IMR-90 (cell line): ENCODE results near the gene ZCCHC7. TPM values are rescaled to one million over a fixed set of nuclear protein-coding genes. Genes with fewer than 3 reads are reported as not detected.

Experiments
- ATAC-seq: fragments of 200-7000 bp; cut with Tn5 transposase; 2 replicates; pipeline ENCODE4 v1.9.1; 2020; ENCODE audit warnings: low read depth, mild to moderate bottlenecking, moderate library complexity
- BruUV-seq: library from RNA; stranded (reverse); fragments of 400-500 nt; replicated peaks from 2 replicates; lab custom pipeline; 2021; lab: Mats Ljungman, UMichigan
- CTCF ChIA-PET: fragments of 300-600 bp; formaldehyde crosslinking; extraction: SDS; loops from one replicate; lab custom pipeline; 2021; ENCODE audit warnings: antibody characterized with exemption; lab: Yijun Ruan, JAX
- POLR2A ChIA-PET: fragments of 300-600 bp; sonication (Branson Sonifier 250); formaldehyde crosslinking; loops from one replicate; lab custom pipeline; 2022; ENCODE audit warnings: antibody characterized with exemption; ENCODE audit not compliant: unreplicated experiment; lab: Charles Lee
- DNase-seq: peaks from one replicate; pipeline ENCODE4 v3.0.0; 2013
- H2AFZ ChIP-seq: replicated peaks from 2 replicates; pipeline ENCODE3; 2013; ENCODE audit warnings: low read length, mild to moderate bottlenecking; ENCODE audit not compliant: poor library complexity
- H2AK5ac ChIP-seq: 2 replicates; pipeline ENCODE4 v1.6.1; 2013; ENCODE audit warnings: low read depth, low read length, inconsistent platforms
- H2AK9ac ChIP-seq: replicated peaks from 2 replicates; pipeline ENCODE3; 2013; ENCODE audit warnings: mild to moderate bottlenecking, low read depth, low read length, moderate library complexity; ENCODE audit not compliant: poor library complexity
- H2BK120ac ChIP-seq: 2 replicates; pipeline ENCODE4 v1.6.1; 2013; ENCODE audit warnings: low read depth, low read length, inconsistent platforms
- H2BK15ac ChIP-seq: 3 replicates; pipeline ENCODE4 v1.6.1; 2013; ENCODE audit warnings: low read depth, low read length, inconsistent platforms
- H2BK20ac ChIP-seq: 2 replicates; pipeline ENCODE4 v1.6.1; 2013; ENCODE audit warnings: low read depth, mild to moderate bottlenecking, inconsistent platforms, low read length, moderate library complexity
- H2BK5ac ChIP-seq: 2 replicates; pipeline ENCODE4 v1.6.1; 2013; ENCODE audit warnings: mild to moderate bottlenecking, low read depth, low read length, inconsistent platforms; ENCODE audit not compliant: poor library complexity, severe bottlenecking
- H3K14ac ChIP-seq: replicated peaks from 2 replicates; pipeline ENCODE4 v1.6.1; 2013; ENCODE audit warnings: low read depth, low read length, inconsistent platforms
- H3K18ac ChIP-seq: 2 replicates; pipeline ENCODE4 v1.6.1; 2013; ENCODE audit warnings: low read depth, low read length, control low read depth
- H3K23ac ChIP-seq: 2 replicates; pipeline ENCODE4 v1.6.1; 2013; ENCODE audit warnings: low read depth, low read length, inconsistent platforms
- H3K27ac ChIP-seq: 2 replicates; pipeline ENCODE4 v1.5.1; 2013; ENCODE audit warnings: mild to moderate bottlenecking, control low read depth, low read length; ENCODE audit not compliant: insufficient read depth
- H3K27me3 ChIP-seq: 2 replicates; pipeline ENCODE4 v1.6.1; 2013; ENCODE audit warnings: low read length; ENCODE audit not compliant: control insufficient read depth, insufficient read depth
- H3K36me3 ChIP-seq: 2 replicates; pipeline ENCODE4 v1.6.1; 2013; ENCODE audit warnings: low read length, mixed read lengths; ENCODE audit not compliant: control insufficient read depth, insufficient read depth
- H3K4ac ChIP-seq: 2 replicates; pipeline ENCODE4 v1.6.1; 2013; ENCODE audit warnings: low read depth, low read length, inconsistent platforms
- H3K4me1 ChIP-seq: 2 replicates; pipeline ENCODE4 v1.6.1; 2013; ENCODE audit warnings: low read length, mixed read lengths; ENCODE audit not compliant: control insufficient read depth, insufficient read depth
- H3K4me2 ChIP-seq: 2 replicates; pipeline ENCODE4 v1.6.1; 2013; ENCODE audit warnings: low read depth, mild to moderate bottlenecking, control low read depth, low read length, moderate library complexity
- H3K4me3 ChIP-seq: 2 replicates; pipeline ENCODE4 v1.5.1; 2013; ENCODE audit warnings: low read depth, mild to moderate bottlenecking, control low read depth, low read length, moderate library complexity; ENCODE audit not compliant: insufficient read depth
- H3K56ac ChIP-seq: 2 replicates; pipeline ENCODE4 v1.6.1; 2013; ENCODE audit warnings: low read length, inconsistent platforms; ENCODE audit not compliant: insufficient read depth; ENCODE audit errors: extremely low read depth
- H3K79me1 ChIP-seq, 2 experiments: 2 replicates each; pipeline ENCODE4 v1.6.1; 2013; ENCODE audit warnings: low read length in 2 of 2, inconsistent platforms in 1 of 2, low read depth in 1 of 2
- H3K9ac ChIP-seq: 2 replicates; pipeline ENCODE4 v1.6.1; 2013; ENCODE audit warnings: low read depth, low read length, control low read depth
- H3K9me1 ChIP-seq: 2 replicates; pipeline ENCODE4 v1.6.1; 2013; ENCODE audit warnings: low read length, inconsistent platforms; ENCODE audit not compliant: insufficient read depth
- H3K9me3 ChIP-seq: 2 replicates; pipeline ENCODE4 v1.6.1; 2013; ENCODE audit warnings: low read length; ENCODE audit not compliant: control insufficient read depth, insufficient read depth
- H4K20me1 ChIP-seq: 2 replicates; pipeline ENCODE4 v1.6.1; 2013; ENCODE audit warnings: low read length, inconsistent platforms; ENCODE audit not compliant: insufficient read depth
- H4K5ac ChIP-seq: 2 replicates; pipeline ENCODE4 v1.6.1; 2013; ENCODE audit warnings: mild to moderate bottlenecking, low read depth, low read length, control low read depth
- H4K8ac ChIP-seq, 2 experiments: 2 replicates each; pipeline ENCODE4 v1.6.1; 2013; ENCODE audit warnings: low read depth in 2 of 2, low read length in 2 of 2, control low read depth in 1 of 2, inconsistent platforms in 1 of 2
- H4K91ac ChIP-seq: 2 replicates; pipeline ENCODE4 v1.6.1; 2013; ENCODE audit warnings: low read depth, low read length, inconsistent platforms; ENCODE audit not compliant: insufficient read depth
- CHD1 ChIP-seq: IDR thresholded peaks from 2 replicates; pipeline ENCODE4 v1.6.1; 2012; ENCODE audit warnings: low read depth, low read length, improper control_type of control experiment
- MAFK ChIP-seq: IDR thresholded peaks from 2 replicates; pipeline ENCODE4 v1.6.1; 2012; ENCODE audit warnings: low read depth, low read length, improper control_type of control experiment
- SMC3 ChIP-seq: fragments of 150-350 bp; IDR thresholded peaks from 2 replicates; pipeline ENCODE4 v1.6.1; 2016; ENCODE audit warnings: low read depth, mild to moderate bottlenecking, antibody characterized with exemption, low read length, moderate library complexity
- WGBS, 2 experiments: methylation state at CpG; one replicate each; pipeline versions ENCODE4 v1.1.5 to v1.1.7; 2013; ENCODE audit warnings: missing lambda C conversion rate in 2 of 2; ENCODE audit not compliant: insufficient read length in 1 of 2; ENCODE audit errors: extremely low coverage in 2 of 2; 5-methylcytosine and 5-hydroxymethylcytosine counted together
- dilution Hi-C: fragments of 300-500 bp; cut with HindIII; formaldehyde crosslinking; loops from one replicate; pipeline ENCODE4 v1.14.3; 2018; ENCODE audit warnings: low sequenced_read_pairs; ENCODE audit not compliant: unreplicated experiment
- in situ Hi-C: fragments of 300-500 bp; cut with MboI; formaldehyde crosslinking; loops from 3 replicates; pipeline ENCODE4 v1.14.3; 2019; ENCODE audit warnings: low sequenced_read_pairs, inconsistent platforms, mixed read lengths
- intact Hi-C: fragments of 100-400 bp; cut with micrococcal nuclease; formaldehyde crosslinking; loops from 2 replicates; pipeline ENCODE4 v1.10.0; 2022
- polyA plus RNA-seq, 3 experiments: library from polyadenylated mRNA; depleted of rRNA; stranded (reverse); fragments of >200 nt; gene quantifications; 2 replicates each; pipeline ENCODE4 v1.2.3, GENCODE V29; 2012; ENCODE audit warnings: low replicate concordance in 1 of 3
- total RNA-seq: library from RNA; depleted of rRNA; stranded (reverse); fragments of >200 nt; gene quantifications from 2 replicates; pipeline ENCODE4 v1.2.3, GENCODE V29; 2012

Gene ZCCHC7
- total and polyA plus RNA-seq, 2 of the 4 experiments (the other 2 are of a cell fraction), result 13.6 to 28.7 TPM

GRCh38 chr9:37283730-37284325 lies 163.5 kb downstream of the ZCCHC7 start:
- in situ Hi-C loops, result no loop called here
- peak overlapping the region; percentile 42; the same call in 1 of the 2 replicates for H3K4ac ChIP-seq
- 0 out of 3 replicates have a peak overlapping the region, but pooled peaks have one; percentile 9 for H2BK15ac ChIP-seq
- ATAC-seq, result peak; percentile 95
- no peak overlapping the region for H2AK9ac ChIP-seq
- intact Hi-C loops, result no loop called here
- BruUV-seq, result no TSS peak
- H3K56ac ChIP-seq, result peak overlapping the region; percentile 50; the same call in 1 of the 2 replicates
- H3K27ac ChIP-seq, result peak overlapping the region; percentile 55; the same call in 1 of the 2 replicates
- H3K18ac ChIP-seq, result peak overlapping the region; percentile 86; the same call in 1 of the 2 replicates
- H4K20me1 ChIP-seq, result no peaks in the 10 kb centered on the region
- peaks cover 0 to 12% of the 10 kb centered on the region in 2 experiments; a peak in 2 of 4 replicates for H3K79me1 ChIP-seq
- H2BK120ac ChIP-seq, result peak overlapping the region; percentile 31
- H3K27me3 ChIP-seq, result no peaks in the 10 kb centered on the region
- no peaks in the 10 kb centered on the region for H3K36me3 ChIP-seq
- H2AFZ ChIP-seq, result no peak overlapping the region
- CTCF ChIA-PET, result interaction anchor here (0.6 to 0.7 kb wide), 3 partner anchors 16 to 128 kb away, joined by 3 to 4 read pairs (median 3); no protein-coding TSS in a partner anchor
- no peak overlapping the region for H3K9ac ChIP-seq
- 0 out of 2 replicates have a peak overlapping the region, but pooled peaks have one; percentile 25 for H4K91ac ChIP-seq
- no CpG with 5 or more reads among the region's 6 CpGs for WGBS, 2 experiments
- H3K4me3 ChIP-seq, result no peak overlapping the region
- TF ChIP-seq CHD1 (no peak), MAFK (peak; percentile 52), SMC3 (no peak)
- peak; percentile 87 for DNase-seq
- H3K9me1 ChIP-seq, result no peaks in the 10 kb centered on the region
- H2BK5ac ChIP-seq, result peak overlapping the region; percentile 78
- POLR2A ChIA-PET, result no interaction called here
- H3K23ac ChIP-seq, result 0 out of 2 replicates have a peak overlapping the region, but pooled peaks have one; percentile 44
- H2BK20ac ChIP-seq, result 0 out of 2 replicates have a peak overlapping the region, but pooled peaks have one; percentile 27
- peak overlapping the region; percentile 86 for H4K5ac ChIP-seq
- peak overlapping the region; percentile 26 to 46; a peak in 3 of 4 replicates for H4K8ac ChIP-seq
- H3K14ac ChIP-seq, result peak overlapping the region; percentile 34; the same call in 1 of the 2 replicates
- H2AK5ac ChIP-seq, result no peak overlapping the region
- dilution Hi-C loops, result no loop called here
- H3K4me2 ChIP-seq, result peak overlapping the region; percentile 94
- H3K9me3 ChIP-seq, result no peaks in the 10 kb centered on the region
- H3K4me1 ChIP-seq, result peaks cover 3% of the 10 kb centered on the region
